GM19238 (cell line): ENCODE measurements around the gene SKAP1.

Experiments
- DNase-seq: peaks from one replicate; pipeline ENCODE4 v3.0.0; 2011; ENCODE audit warnings: low spot score; ENCODE audit not compliant: insufficient read length

Gene SKAP1

DNA sequence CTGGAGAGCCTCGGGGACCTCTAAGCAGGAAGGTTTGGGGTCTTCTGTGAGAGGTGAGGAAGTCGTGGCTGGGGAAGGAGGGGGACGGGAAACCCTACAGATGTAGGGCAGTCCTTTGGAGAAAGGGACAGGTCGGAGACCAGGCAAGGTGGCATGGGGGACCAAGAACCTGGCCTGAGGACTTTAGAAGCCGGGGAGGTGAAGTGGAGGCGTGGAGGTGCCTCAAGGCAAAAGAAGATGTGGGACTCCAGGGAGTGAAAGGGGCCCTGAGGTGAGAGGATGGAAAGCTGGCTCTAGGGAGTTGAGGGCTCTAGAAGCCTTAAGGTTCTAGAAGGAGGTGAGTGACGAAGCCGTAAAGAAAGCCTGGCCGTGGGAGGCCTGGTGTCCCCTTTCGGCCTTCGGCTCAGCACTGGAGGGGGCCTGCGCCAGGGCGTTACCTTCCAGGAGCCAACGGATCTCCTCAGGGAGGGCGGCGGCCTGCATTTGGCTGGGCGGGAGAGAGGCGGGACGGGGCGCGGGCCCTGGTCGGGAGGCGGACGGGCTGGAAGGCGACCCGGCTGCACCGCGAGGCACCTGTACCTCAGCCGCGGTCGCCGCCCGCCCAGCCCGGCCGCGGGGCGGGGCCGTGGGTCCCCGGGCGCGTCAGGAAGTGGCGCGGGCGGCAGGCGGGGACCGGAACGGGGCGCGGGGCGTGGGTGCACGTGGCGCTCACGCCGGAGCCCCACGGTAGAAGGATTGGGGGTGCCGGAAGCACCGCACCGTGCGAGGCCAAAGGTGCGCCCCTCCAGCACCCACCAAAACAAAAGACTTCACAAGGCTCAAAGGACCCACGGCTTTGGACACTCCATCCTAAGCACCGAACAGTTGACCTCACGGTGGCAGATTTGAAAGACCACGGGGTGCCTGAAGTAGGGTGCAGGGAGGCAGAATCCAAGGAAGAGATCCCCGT, at the start of gene SKAP1:
Gene SKAP1, minus strand, starts transcription at position 577 of the 949 bp plus-strand sequence.
- peak; percentile 55 for DNase-seq

DNA sequence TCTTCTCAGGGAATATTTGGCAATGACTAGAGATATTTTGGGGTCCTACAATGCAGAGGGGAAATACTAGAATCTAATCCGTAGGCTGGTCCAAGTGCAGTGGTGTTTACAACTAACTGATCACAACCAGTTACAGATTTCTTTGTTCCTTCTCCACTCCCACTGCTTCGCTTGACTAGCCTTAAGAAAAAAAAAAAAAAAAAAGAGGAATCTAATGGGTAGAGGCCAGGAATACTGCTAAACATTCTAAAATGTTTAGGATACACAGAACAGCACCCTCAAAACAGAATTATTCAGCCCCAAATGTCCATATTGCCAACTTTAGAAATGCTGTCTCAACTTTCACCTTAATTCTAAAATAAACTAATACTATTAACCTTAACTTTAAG, 49.0 kb upstream of the SKAP1 start:
- DNase-seq, result no peak

DNA sequence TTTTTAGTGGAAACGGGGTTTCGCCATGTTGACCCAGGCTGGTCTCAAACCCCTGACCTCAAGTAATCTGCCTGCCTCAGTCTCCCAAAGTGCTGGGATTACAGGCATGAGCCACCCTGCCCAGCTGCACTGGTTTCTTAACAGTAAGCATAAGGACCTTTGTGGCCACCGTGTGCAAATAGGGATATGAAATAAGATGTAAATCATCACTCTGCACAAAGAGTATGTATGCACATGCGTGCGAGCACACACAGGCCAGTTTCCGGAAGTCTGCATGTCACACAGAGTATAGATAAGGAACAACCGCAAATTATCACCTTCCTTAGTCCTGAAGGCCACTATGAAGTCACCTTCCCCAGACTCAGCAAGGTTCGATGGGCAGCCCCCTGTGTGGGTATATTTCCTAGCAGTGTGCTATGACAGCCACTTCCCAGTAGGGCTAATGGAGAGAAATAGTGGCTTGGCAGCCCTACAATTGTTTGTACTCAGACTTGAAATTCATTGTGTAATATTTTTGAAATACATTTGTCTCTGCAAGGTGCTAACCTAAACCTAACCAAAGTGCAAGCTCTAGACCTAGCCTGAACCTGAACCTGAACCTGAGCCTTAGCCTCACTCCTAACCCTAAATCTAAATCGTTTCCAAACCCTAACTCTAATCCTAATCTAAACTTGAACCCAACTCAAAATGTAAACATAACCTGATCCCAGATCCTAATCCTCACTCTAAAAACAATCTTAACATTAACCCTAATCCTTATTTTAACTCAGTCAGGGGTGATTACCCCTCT, 48.4 kb upstream of the SKAP1 start:
- DNase-seq, result peak; percentile 55

DNA sequence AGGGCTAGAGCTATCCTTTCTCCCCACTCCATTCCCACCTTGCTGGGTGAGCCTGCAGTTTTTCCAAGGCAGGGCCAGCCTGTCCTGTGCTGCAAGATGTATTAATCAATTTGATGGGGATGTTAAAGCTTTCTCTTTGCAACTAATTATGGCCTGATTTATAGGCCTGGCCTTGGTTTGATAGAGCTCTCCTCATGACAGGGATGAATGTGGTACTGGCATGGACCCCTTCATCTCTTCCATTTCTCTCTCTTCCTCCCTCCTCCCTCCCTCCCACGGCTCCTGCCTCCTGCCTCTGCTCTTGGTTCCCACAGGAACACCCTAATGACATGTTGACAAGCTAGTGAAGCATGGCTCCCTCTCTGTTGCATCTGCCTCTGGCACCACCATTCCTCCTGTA, 47.2 kb upstream of the SKAP1 start:
- DNase-seq, result no peak

DNA sequence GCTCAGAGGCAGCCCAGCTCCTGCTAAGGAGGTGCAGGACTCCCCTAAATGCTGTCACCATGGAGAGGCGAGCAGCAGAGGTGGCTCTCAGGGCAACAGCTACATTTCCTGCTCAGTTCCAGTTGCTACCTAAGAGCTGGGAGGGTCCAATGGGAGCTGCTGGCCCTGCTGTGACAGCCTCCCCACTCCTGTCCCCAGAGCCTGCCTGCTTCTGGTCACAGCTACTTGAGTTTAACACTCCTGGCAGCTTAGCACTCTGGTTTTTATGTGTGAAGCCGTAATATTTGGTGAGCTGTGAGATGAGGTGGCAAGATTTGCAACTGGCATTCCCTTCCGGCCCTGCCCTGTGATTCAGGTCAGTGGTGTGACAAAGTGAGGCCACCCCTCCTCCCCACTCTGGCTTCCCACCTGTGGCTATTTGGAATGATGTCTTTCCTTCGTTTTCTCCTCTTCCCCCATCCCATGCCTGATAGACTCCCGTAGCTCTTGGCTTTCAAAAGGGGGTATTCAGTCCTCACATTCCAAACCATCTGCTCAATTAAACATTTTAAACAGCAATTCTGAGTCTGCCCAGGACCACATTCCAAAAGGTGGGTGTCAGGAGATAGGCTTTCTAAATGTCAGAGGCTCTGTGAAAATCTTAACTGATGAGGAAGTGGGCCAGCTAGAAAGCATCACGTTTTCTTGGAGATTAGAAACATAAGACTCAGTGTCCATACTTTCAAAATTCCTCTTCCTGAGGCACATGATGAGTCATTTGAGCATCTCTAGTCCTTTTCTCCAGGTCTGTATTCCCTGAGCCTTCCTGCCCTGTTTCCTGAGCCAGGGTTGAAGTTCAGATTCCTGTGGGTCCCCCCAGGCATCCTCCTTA, 42.6 kb upstream of the SKAP1 start:
- DNase-seq, result no peak

DNA sequence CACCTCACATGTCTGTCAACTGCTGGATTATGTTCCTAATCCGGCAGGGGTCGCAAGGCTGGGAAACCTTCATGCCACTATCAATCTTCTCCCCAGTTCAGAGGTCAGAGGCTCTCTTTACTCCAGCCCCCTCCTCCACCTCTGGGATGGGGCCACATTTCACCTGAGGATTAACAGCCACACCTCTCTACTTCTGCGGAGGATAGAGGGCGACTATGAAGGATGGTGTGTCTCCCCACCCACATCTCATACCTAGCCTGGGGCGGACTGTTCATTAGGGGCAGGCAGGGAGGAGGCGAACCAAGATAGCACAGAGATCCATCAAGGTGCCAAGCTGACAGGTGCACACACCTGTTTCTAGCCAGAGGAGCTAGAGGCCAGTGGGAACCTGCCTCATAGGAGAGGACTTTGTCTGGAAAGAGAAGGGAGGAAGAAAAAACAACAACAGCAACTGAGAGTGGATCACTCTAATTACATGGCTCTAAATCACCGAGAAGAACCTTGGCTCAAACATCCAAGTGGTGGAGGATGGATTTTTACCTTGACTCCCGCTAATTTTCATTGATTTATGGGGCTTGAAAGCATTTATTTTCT, 41.9 kb upstream of the SKAP1 start:
- DNase-seq, result no peak

DNA sequence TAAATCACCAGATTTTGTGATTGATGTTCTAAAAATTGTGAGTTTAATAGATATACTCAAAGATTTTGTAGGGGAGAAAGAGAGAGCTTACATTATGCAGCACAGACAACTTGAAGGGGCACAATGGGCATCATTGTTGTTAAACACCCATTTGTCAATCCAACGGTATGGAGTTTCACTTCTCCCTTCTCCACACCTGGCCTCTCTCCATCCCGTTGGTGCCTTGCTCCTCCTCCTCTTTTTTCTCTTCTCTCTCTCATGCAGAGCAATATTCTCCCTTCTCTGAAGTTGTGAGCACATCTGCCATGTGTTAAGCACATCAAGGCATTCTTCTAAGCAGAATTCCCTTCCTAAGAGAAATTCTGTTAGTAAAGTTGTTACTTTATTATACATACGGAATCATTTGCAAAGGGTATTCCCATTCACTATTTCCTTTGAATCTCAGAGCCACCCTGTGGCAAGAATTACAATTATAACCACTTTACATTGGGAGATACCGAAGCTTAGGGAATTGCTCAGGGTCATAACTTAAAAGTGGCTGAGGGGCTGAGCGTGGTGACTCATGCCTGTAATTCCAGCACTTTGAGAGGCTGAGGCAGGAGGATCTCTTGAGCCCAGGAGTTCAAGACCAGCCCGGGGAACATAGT, 40.5 kb upstream of the SKAP1 start:
- DNase-seq, result no peak

DNA sequence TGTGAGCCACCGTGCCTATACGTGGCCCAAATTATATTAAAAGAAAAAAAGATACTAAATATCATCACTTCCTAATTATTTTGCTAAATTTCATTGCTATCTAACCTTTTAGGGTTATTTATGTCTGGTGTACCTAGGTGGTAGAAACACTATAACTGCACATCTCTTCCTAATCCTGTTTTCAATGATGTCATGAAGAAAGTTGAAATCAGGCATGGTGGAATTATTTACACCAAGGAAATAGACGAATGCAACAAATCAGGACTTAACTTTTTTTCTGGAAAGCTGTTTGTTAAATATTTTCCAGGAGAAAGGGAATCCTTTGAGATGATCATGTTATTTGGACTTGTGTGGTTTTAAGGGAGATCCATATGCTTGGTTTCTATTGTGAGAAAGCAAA, 39.2 kb upstream of the SKAP1 start:
- no peak for DNase-seq

DNA sequence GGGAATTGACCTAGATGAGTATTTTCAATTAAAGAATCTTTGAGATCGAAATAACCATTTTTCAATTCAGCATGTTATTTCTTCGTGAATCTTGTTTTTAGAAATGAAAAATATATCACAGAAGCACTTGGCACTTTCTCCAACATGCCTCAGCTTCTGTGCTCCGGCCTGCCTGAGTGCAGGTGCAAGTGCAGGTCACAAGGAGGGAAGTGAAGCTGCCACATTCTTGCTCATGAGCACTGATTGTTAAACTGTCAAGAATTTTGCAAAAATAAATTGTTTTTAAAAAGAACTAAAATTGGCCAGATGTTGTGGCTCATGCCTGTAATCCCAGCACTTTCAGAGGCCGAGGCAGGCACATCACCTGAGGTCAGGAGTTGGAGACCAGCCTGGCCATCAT, 38.3 kb upstream of the SKAP1 start:
- no peak for DNase-seq

DNA sequence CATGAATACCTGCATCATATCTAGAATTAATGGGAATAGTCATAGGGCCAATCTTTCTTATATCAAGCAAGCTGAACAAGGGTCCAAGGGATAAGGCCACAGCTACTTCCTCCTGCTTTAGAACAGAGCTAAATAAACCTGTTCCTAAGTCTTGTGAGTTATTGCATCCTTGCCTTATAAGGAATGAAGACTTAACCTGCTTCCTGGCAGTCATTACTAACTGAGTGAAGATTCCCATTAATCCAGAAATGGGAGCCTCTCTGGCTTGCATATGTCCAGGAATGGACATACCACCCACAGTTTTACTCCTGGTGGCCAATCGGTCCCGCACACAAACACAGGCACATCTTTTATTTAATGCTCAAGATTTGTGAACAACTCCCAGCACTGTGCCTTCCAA, 35.9 kb upstream of the SKAP1 start:
- no peak for DNase-seq

DNA sequence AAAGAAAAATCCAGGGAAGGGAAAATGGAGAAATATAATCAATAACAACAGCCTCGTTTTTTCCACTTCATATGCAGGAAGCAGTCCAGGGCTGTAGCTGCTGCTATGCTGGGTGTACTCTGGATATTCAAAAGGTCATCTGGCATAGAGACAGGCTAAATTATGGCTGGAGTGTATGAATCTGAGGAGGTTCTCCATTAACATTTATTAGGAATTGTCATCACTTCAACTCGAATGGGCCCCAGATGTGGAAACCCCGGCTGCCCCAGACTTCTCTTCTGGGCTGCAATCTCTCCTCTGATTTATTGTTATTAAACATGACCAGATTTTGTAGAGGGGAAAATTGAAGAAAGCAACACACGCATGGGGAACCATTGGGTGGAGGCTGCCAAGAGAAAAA, 33.5 kb upstream of the SKAP1 start:
- DNase-seq, result no peak

DNA sequence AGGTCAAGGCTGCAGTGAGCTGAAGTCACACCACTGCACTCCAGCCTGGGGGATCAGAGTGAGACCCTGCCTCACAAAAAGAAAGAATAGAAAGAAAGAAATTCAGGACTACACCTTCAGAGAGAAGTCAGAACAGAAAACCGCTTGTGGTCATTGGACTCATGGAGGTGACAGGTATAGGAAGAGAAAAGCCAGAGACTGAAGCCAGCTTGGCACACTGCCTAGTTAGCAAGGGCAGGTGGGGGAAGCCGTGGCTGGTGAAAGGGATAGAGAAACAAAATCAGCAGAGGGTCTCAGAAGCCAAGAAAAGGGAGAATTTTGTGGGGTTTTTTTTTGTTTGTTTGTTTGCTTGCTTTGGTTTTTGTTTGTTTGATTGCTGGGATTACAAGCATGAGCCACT, 32.9 kb upstream of the SKAP1 start:
- DNase-seq, result no peak

DNA sequence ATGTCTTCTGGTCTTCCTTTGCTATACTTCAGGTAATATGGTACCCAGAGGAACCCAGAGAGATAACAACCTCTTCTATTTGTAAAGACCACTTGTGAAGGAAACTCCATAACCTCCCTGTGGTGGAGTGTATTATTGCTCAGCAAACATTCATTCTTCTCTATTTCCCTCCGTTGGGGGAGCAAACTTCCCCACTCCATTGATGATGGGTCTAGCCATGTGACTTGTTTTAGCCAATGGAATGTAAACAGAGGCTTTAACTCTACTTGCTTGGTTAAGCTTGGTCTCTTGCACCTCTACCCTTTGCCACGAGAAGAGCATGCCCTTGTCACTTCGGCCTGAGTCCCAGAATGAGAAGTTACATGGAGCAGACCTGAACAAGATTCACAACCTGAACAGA, 30.0 kb upstream of the SKAP1 start:
- DNase-seq, result no peak

DNA sequence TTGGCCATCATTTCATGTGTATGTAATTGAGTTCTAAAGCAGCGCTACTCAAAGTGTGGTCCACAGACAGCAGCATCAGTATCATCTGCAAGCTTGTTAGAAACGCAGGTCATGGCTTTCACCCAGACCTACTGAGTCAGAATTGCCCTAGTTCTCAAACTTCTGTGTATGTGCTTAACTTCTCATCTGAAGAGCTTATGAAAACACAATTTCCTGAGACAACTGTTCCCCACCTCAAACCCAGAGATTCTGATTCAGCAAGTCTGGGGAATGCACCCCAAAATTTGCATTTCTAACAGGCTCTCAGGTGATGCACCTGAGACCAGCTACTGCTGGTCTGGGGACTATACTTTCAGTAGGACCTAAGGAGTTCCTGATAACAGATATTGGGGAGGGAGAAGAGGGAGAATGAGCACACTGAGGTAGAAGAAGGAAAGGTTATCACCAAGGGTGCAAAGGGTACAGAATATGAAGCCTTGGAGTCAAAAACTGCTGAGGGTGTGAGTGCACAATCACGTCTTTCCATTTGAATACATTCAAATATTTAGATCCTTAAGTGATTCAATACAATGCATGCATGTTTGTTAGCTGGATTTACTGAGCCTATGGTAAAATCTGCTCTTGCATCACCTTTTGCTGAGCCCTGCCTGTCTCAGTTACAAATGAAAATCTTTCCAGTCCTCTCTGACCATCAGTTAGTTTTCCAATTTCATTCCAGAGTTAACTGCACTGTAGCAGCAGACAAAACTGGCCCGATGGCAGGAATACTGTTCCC, 29.2 kb upstream of the SKAP1 start:
- DNase-seq, result no peak

DNA sequence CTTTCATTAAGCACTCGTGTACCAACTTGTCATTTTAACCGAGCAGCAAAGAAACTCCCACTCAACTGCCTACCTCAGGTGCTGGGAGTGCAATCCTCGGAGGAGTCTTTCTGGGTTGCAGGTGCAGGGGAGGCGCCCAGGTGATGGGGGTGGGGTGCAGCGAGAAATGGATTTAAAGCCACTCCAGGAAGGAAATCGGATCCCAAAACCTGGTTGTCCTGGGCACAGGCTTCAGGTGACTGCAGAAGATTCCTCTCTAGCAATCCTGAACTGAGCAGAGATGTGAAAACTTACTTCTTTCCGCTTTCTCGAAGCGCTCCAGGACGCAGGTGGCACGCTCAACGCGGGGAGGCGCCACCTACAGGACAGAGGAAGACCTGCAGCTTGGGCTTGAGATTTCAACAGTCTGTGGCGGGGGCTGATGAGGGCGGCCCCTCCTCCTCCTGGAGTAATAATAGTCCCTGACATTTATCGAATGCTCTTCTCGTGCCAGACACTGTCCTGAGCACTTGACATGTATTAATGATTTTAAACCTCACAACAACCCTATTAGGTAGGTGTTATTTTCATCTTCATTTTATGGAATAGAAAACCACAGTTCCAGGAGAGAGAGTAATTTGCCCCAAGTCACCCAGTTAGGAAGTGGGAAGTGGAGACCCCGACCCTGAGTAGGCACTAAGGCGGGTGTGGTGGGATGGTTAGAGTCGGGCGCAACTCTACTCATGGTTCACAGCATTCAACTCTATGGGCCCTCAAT, 27.2 kb upstream of the SKAP1 start:
- DNase-seq, result peak; percentile 43

DNA sequence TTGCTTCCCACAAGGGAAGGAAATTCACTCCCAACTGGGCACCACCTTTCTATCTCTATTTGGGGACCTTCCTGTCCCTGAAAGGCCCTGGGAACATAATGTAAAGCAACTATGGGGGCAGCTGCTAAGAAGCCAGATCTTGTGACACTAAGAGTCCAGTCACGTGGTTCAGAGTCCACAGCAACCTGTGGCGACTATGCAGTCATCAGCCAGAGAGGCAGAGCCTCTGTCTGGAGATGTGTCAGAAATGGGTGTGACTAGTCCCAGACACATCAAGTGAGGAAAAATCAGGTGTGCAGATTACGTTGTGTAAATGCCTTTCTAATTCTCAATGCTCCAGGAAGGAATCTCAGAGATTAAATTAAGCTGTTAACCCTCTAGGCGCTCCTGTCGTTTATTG, 26.6 kb upstream of the SKAP1 start:
- DNase-seq, result no peak

DNA sequence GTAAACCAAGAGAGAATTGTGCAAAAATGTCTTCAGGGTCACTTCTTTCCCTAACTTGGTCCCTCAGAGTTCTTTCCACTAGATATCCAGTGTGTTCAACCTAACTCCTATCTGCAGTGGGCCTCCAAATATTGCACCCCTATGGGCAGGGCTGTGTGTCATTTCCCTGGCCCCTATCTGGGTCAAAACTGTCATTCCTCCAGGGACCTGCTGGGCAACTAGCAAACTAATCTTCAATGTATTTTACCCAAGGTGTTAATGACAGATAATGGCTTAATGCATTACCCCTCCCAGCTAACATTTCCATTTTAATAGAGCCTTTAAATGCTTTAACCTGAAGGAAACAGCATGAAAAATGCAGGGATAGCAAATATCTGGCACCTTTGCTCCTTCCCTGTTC, 25.8 kb upstream of the SKAP1 start:
- no peak for DNase-seq

DNA sequence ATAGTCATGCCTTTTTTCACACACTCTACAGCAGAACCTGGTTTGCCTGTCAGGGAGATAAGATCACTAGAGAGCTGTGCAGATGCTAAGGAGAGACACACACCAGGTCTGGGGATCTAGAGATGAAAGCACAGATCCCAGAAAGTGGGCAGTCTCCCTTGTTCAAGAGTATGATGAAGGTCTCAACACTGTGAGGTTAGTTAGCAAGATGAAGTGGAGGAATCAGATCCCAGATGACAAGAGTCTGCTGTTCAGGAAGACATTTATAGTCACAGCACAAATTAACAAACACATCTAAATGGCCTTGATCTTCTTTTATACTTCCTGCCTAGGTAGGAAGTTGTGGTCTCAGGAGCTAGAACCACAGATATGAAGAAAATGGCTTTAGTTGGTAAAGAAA, 23.4 kb upstream of the SKAP1 start:
- DNase-seq, result no peak

DNA sequence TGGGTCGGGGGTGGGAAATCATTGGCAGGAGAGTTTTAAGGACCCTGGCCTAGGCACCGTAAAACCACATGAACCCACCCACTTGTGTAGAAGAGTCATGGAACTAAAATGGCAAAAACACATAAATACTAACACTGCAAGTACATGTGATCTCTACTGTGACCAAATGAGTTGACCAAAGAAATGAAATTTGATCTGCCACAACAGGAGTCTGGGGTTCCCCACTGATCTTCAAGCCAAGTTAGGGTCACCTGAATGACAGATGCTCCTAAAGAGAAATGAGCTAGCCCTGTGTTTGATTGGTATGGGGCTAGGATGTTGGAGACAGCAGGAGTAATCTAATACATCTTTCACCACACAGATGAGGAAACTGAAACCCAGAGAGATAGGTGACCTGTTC, 21.5 kb upstream of the SKAP1 start:
- DNase-seq, result no peak
